HepG2 (cell line): ENCODE data around the gene IP6K3. TPM values are rescaled to one million over a fixed set of nuclear protein-coding genes. Genes with fewer than 3 reads are reported as not detected.
A peak's percentile ranks its signal among the peaks of the same experiment; 100 is the strongest.

Experiments used
- CCDC6 ChIP-seq: sonication (generic); formaldehyde crosslinking; IDR thresholded peaks from 2 replicates; pipeline ENCODE4 v1.8.1; 2022; ENCODE audit warnings: mild to moderate bottlenecking, missing genetic modification reagents, moderate library complexity
- DMTF1 ChIP-seq: sonication (generic); formaldehyde crosslinking; IDR thresholded peaks from 2 replicates; pipeline ENCODE4 v1.4.0; 2020; ENCODE audit warnings: mild to moderate bottlenecking, missing genetic modification reagents
- FOXA3 ChIP-seq: IDR thresholded peaks from 2 replicates; pipeline ENCODE4 v1.6.1; 2016; ENCODE audit warnings: missing genetic modification reagents, missing compliant biosample characterization
- GATAD1 ChIP-seq: IDR thresholded peaks from 2 replicates; pipeline ENCODE4 v1.6.1; 2016; ENCODE audit warnings: missing genetic modification reagents, missing compliant biosample characterization
- GATAD2A ChIP-seq: IDR thresholded peaks from 2 replicates; pipeline ENCODE4 v1.6.1; 2016
- KLF6 ChIP-seq: IDR thresholded peaks from 2 replicates; pipeline ENCODE4 v1.8.0; 2016; ENCODE audit warnings: missing biosample characterization, missing genetic modification reagents
- MED1 ChIP-seq: sonication (generic); formaldehyde crosslinking; IDR thresholded peaks from 2 replicates; pipeline ENCODE4 v1.4.0; 2020; ENCODE audit warnings: missing genetic modification reagents
- MTF2 ChIP-seq: sonication (generic); formaldehyde crosslinking; IDR thresholded peaks from 2 replicates; pipeline ENCODE4 v1.5.0; 2020; ENCODE audit warnings: missing genetic modification reagents, borderline replicate concordance
- NFYB ChIP-seq: sonication (generic); formaldehyde crosslinking; IDR thresholded peaks from 2 replicates; pipeline ENCODE4 v1.4.0; 2020; ENCODE audit warnings: missing genetic modification reagents
- PHF8 ChIP-seq: sonication (generic); formaldehyde crosslinking; IDR thresholded peaks from 2 replicates; pipeline ENCODE4 v1.5.0; 2020; ENCODE audit warnings: missing genetic modification reagents
- POGK ChIP-seq: sonication (generic); formaldehyde crosslinking; conservative IDR thresholded peaks from 2 replicates; pipeline ENCODE4 v1.8.0; 2022; ENCODE audit warnings: mild to moderate bottlenecking, moderate library complexity, missing genetic modification reagents
- SMAD3 ChIP-seq: sonication (generic); formaldehyde crosslinking; IDR thresholded peaks from 2 replicates; pipeline ENCODE4 v1.4.0; 2020; ENCODE audit warnings: missing genetic modification reagents
- TEAD3 ChIP-seq: optimal IDR thresholded peaks from 2 replicates; pipeline ENCODE3; 2016; ENCODE audit warnings: borderline replicate concordance
- ZFP36 ChIP-seq: fragments of 150-350 bp; IDR thresholded peaks from 2 replicates; pipeline ENCODE4 v1.6.1; 2018; ENCODE audit warnings: borderline replicate concordance, low read length, low read depth; ENCODE audit not compliant: partially characterized antibody
- ZKSCAN1 ChIP-seq: fragments of 150-350 bp; IDR thresholded peaks from 2 replicates; pipeline ENCODE4 v1.6.1; 2014; ENCODE audit warnings: low read length
- ZMAT3 ChIP-seq: sonication (generic); formaldehyde crosslinking; conservative IDR thresholded peaks from 2 replicates; pipeline ENCODE4 v1.7.0; 2021; ENCODE audit warnings: missing genetic modification reagents
- ZMYM4 ChIP-seq: sonication (generic); formaldehyde crosslinking; IDR thresholded peaks from 2 replicates; pipeline ENCODE4 v1.8.1; 2023; ENCODE audit warnings: mild to moderate bottlenecking, missing genetic modification reagents
- ZNF138 ChIP-seq: sonication (generic); formaldehyde crosslinking; IDR thresholded peaks from 2 replicates; pipeline ENCODE4 v1.5.0; 2020; ENCODE audit warnings: mild to moderate bottlenecking, low read depth, missing genetic modification reagents
- ZNF292 ChIP-seq: sonication (generic); formaldehyde crosslinking; IDR thresholded peaks from 2 replicates; pipeline ENCODE4 v1.8.1; 2022; ENCODE audit warnings: mild to moderate bottlenecking, low read depth, missing genetic modification reagents, borderline replicate concordance
- ZNF329 ChIP-seq: sonication (generic); formaldehyde crosslinking; IDR thresholded peaks from 2 replicates; pipeline ENCODE4 v1.9.0; 2021; ENCODE audit warnings: low read depth, mild to moderate bottlenecking, missing genetic modification reagents
- ZNF367 ChIP-seq: sonication (generic); formaldehyde crosslinking; IDR thresholded peaks from 2 replicates; pipeline ENCODE4 v1.4.0; 2020; ENCODE audit warnings: missing genetic modification reagents, borderline replicate concordance
- ZNF513 ChIP-seq: sonication (generic); formaldehyde crosslinking; conservative IDR thresholded peaks from 2 replicates; pipeline ENCODE4 v1.5.0; 2020; ENCODE audit warnings: missing genetic modification reagents
- ZSCAN12 ChIP-seq: sonication (generic); formaldehyde crosslinking; IDR thresholded peaks from 2 replicates; pipeline ENCODE4 v1.9.0; 2021; ENCODE audit warnings: mild to moderate bottlenecking, missing genetic modification reagents
- ZSCAN5A ChIP-seq: sonication (generic); formaldehyde crosslinking; IDR thresholded peaks from 2 replicates; pipeline ENCODE4 v1.8.0; 2022; ENCODE audit warnings: mild to moderate bottlenecking, missing genetic modification reagents, borderline replicate concordance
- polyA plus RNA-seq, 8 experiments: library from polyadenylated mRNA; depleted of rRNA in 3 of 8; stranded (reverse) in 7 of 8; unstranded in 1 of 8; fragments of >200 nt; fragmentation: Illumina TruSeq in 4 of 8; extraction: Trizol in 4 of 8; gene quantifications; 2 replicates each; pipeline versions ENCODE4 v1.2.1 to v1.2.3, GENCODE V29; 2011 to 2016; ENCODE audit warnings: low read depth in 4 of 8, missing spikeins in 1 of 8, mixed read lengths in 1 of 8; ENCODE audit not compliant: insufficient read depth in 1 of 8
- total RNA-seq, 5 experiments: library from RNA; depleted of rRNA; stranded (reverse); fragments of >200 nt; fragmentation: Illumina TruSeq; extraction: Trizol; gene quantifications; 2 replicates each; pipeline ENCODE4 v1.2.3, GENCODE V29; 2016; ENCODE audit warnings: low read depth in 1 of 5

Gene IP6K3
- total and polyA plus RNA-seq, 2 of the 13 experiments (the other 11 are each of a cell fraction or from before 2014, with no cell fraction given): 0.11 to 0.18 TPM

- TF ChIP-seq DMTF1 (CRISPR knock-in tag) (no peak), SMAD3 (peak; percentile 91), NFYB (CRISPR knock-in tag) (0 out of 2 replicates have a peak, but pooled peaks have one; percentile 26), TEAD3 (CRISPR knock-in tag) (peak; percentile 84), ZNF367 (no peak; the same call in 1 of the 2 replicates), CCDC6 (CRISPR knock-in tag) (peak; percentile 89; the same call in 1 of the 2 replicates), ZMAT3 (peak; percentile 69), MED1 (peak; percentile 88), KLF6 (peak; percentile 84), ZSCAN5A (no peak), ZNF292 (CRISPR knock-in tag) (no peak), ZMYM4 (CRISPR knock-in tag) (peak; percentile 93), MTF2 (CRISPR knock-in tag) (no peak), ZFP36 (no peak), POGK (peak; percentile 80; the same call in 1 of the 2 replicates), GATAD1 (peak; percentile 89), ZSCAN12 (CRISPR knock-in tag) (no peak), FOXA3 (peak; percentile 76), GATAD2A (peak; percentile 67), ZNF138 (CRISPR knock-in tag) (0 out of 2 replicates have a peak, but pooled peaks have one; percentile 71), ZNF329 (CRISPR knock-in tag) (no peak), ZKSCAN1 (no peak), PHF8 (CRISPR knock-in tag) (peak; percentile 88), ZNF513 (CRISPR knock-in tag) (peak; percentile 77; the same call in 1 of the 2 replicates)
Measured at GRCh38 chr6:33788694-33789549, 42.2 kb upstream of the IP6K3 start, which contains the start of gene LEMD2 (continued).
